ENCODE data around the gene AUTS2.
A peak's percentile ranks its signal among the peaks of the same experiment; 100 is the strongest.

The AUTS2 gene

GRCh38 chr7:69598081-69598486, at the start of gene AUTS2:
Gene AUTS2, plus strand, starts transcription at chr7:69598475. Its CDS starts 1,179 bp downstream, at chr7:69599654.
- Mint-ChIP-seq H3K27ac (peak within 1 kb of the TSS; percentile 99), H3K4me1 (peaks cover 12% of the 10 kb centered on the region), H3K27me3 (ENCODE audit: low read depth, poor library complexity) (peaks cover 46% of the 10 kb centered on the region), H3K36me3 (ENCODE audit: low read depth) (no peaks in the 10 kb centered on the region), H3K9me3 (no peaks in the 10 kb centered on the region), H3K4me3 (peak within 1 kb of the TSS; percentile 76)
- DNase-seq = peak; percentile 92
- no peak for TF ChIP-seq CTCF (IDR thresholded peaks at IDR 0.05)

GRCh38 chr7:69550991-69551390, 47.3 kb upstream of the AUTS2 start:
- no peak overlapping the region for H3K4me3 Mint-ChIP-seq
- no peaks in the 10 kb centered on the region for H3K36me3 Mint-ChIP-seq (ENCODE audit: low read depth)
- no peak overlapping the region for H3K27ac Mint-ChIP-seq
- DNase-seq = no peak
- H3K27me3 Mint-ChIP-seq (ENCODE audit: low read depth, poor library complexity) = peaks cover 12% of the 10 kb centered on the region
- H3K9me3 Mint-ChIP-seq = no peaks in the 10 kb centered on the region
- TF ChIP-seq CTCF (IDR thresholded peaks at IDR 0.05) = no peak
- peaks cover 25% of the 10 kb centered on the region for H3K4me1 Mint-ChIP-seq

DNA sequence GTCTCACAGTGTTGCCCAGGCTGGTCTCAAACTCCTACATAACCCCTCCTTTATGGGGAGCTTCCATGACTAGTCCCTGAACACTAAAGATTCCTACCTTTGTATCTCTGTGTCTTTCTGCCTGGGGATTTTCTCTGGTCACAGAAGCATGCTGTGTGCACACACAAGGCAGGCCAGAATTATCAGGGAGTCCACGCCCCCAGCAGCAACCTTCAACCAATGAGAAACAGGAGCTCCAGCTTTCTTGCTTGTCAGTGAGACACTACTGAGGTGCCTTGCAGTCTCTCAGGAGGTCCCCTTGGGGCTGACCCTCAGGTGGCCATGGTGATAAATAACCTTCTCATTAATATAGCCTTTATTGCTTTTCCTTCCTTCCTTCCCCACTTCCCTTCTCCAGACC, 45.1 kb upstream of the AUTS2 start:
- H3K9me3 Mint-ChIP-seq = no peaks in the 10 kb centered on the region
- peak; percentile 17 for DNase-seq
- peaks cover 25% of the 10 kb centered on the region for H3K4me1 Mint-ChIP-seq
- no peaks in the 10 kb centered on the region for H3K36me3 Mint-ChIP-seq (ENCODE audit: low read depth)
- TF ChIP-seq CTCF (IDR thresholded peaks at IDR 0.05) = no peak
- H3K27me3 Mint-ChIP-seq (ENCODE audit: low read depth, poor library complexity) = peaks cover 21% of the 10 kb centered on the region
- no peak overlapping the region for H3K27ac Mint-ChIP-seq
- no peak overlapping the region for H3K4me3 Mint-ChIP-seq

- Mint-ChIP-seq H3K27me3 (ENCODE audit: low read depth, poor library complexity) (peaks cover 12% of the 10 kb centered on the region), H3K27ac (no peak overlapping the region)
- no peak for DNase-seq
These were observed 36.9 kb upstream of the AUTS2 start for GRCh38 chr7:69561266-69561960.

GRCh38 chr7:69564454-69565417, 33.5 kb upstream of the AUTS2 start:
- DNase-seq = no peak
- Mint-ChIP-seq H3K27me3 (ENCODE audit: low read depth, poor library complexity) (peaks cover 8% of the 10 kb centered on the region), H3K27ac (peak overlapping the region; percentile 81), H3K9me3 (no peaks in the 10 kb centered on the region), H3K4me1 (peaks cover 9% of the 10 kb centered on the region), H3K4me3 (no peak overlapping the region), H3K36me3 (ENCODE audit: low read depth) (no peaks in the 10 kb centered on the region)
- no peak for TF ChIP-seq CTCF (IDR thresholded peaks at IDR 0.05)

More at GRCh38 chr7:69561266-69561960, 36.9 kb upstream of the AUTS2 start:
- TF ChIP-seq CTCF (IDR thresholded peaks at IDR 0.05) = no peak
- Mint-ChIP-seq H3K4me3 (no peak overlapping the region), H3K36me3 (ENCODE audit: low read depth) (no peaks in the 10 kb centered on the region), H3K9me3 (no peaks in the 10 kb centered on the region), H3K4me1 (peaks cover 9% of the 10 kb centered on the region)
